Measurements from ENCODE around the gene ASH1L. TPM values are rescaled to one million over a fixed set of nuclear protein-coding genes. Genes with fewer than 3 reads are reported as not detected.
A peak's percentile ranks its signal among the peaks of the same experiment; 100 is the strongest.
"Not testable (repeated sequence)": the region's sequence is repeated elsewhere in the genome, so short reads cannot be mapped to it uniquely, and the experiment has no call there.

ASH1L gene, protein sequence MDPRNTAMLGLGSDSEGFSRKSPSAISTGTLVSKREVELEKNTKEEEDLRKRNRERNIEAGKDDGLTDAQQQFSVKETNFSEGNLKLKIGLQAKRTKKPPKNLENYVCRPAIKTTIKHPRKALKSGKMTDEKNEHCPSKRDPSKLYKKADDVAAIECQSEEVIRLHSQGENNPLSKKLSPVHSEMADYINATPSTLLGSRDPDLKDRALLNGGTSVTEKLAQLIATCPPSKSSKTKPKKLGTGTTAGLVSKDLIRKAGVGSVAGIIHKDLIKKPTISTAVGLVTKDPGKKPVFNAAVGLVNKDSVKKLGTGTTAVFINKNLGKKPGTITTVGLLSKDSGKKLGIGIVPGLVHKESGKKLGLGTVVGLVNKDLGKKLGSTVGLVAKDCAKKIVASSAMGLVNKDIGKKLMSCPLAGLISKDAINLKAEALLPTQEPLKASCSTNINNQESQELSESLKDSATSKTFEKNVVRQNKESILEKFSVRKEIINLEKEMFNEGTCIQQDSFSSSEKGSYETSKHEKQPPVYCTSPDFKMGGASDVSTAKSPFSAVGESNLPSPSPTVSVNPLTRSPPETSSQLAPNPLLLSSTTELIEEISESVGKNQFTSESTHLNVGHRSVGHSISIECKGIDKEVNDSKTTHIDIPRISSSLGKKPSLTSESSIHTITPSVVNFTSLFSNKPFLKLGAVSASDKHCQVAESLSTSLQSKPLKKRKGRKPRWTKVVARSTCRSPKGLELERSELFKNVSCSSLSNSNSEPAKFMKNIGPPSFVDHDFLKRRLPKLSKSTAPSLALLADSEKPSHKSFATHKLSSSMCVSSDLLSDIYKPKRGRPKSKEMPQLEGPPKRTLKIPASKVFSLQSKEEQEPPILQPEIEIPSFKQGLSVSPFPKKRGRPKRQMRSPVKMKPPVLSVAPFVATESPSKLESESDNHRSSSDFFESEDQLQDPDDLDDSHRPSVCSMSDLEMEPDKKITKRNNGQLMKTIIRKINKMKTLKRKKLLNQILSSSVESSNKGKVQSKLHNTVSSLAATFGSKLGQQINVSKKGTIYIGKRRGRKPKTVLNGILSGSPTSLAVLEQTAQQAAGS (N-terminal part only)
- polyA plus RNA-seq (2012; ENCODE audit: low read depth, missing spikeins), result 7.4 TPM

- DNase-seq (ENCODE audit: insufficient read length, low spot score), result peak; percentile 79
- TF ChIP-seq POLR2AphosphoS5 (IDR thresholded peaks at IDR 0.05; ENCODE audit: low read depth, low read length) (peak; percentile 98), TAF1 (IDR thresholded peaks at IDR 0.05; ENCODE audit: low read depth, low read length) (peak; percentile 97), POLR2A (IDR thresholded peaks at IDR 0.05; ENCODE audit: low read depth, low read length) (peak; percentile 98), PAX5 (IDR thresholded peaks at IDR 0.05; ENCODE audit: insufficient read depth, low read length, severe bottlenecking) (no peak), POU2F2 (IDR thresholded peaks at IDR 0.05; ENCODE audit: low read depth, low read length) (peak; percentile 96), SPI1 (IDR thresholded peaks at IDR 0.05; ENCODE audit: low read depth, low read length) (0 out of 2 replicates have a peak, but pooled peaks have one; percentile 13)
- peak; percentile 94 for FAIRE-seq
These were observed at the start of gene ASH1L for GRCh38 chr1:155562581-155563376. TSS of gene ASH1L (minus strand) at chr1:155562803. CDS start at chr1:155521519, 41,284 bp downstream.

- not testable (repeated sequence) for FAIRE-seq; DNase-seq (ENCODE audit: insufficient read length, low spot score)
These were observed 47.6 kb upstream of the ASH1L start for GRCh38 chr1:155610257-155610647.

GRCh38 chr1:155609515-155610256, 47.1 kb upstream of the ASH1L start, which contains the start of gene MSTO1:
TSS of gene MSTO1 (plus strand) at chr1:155610218. CDS start at chr1:155610249, 31 bp downstream.
- FAIRE-seq, result peak; percentile 99

DNA sequence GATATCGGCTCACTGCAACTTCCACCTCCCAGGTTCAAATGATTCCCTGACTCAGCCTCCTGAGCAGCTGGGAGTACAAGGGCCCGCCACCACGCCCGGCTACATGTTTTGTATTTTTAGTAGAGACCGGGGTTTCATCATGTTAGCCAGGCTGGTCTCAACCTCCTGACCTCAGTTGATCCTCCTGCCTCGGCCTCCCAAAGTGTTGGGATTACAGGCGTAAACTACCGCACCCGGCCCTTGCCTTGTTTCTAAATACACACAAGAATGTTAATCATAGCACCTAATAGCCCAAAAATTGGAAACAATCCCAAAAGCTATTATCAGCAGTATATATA, 46.3 kb upstream of the ASH1L start:
- FAIRE-seq (no peak), DNase-seq (ENCODE audit: insufficient read length, low spot score) (no peak)
- no peak for TF ChIP-seq PAX5 (IDR thresholded peaks at IDR 0.05; ENCODE audit: insufficient read depth, low read length, severe bottlenecking)
- no peak for TF ChIP-seq SPI1 (IDR thresholded peaks at IDR 0.05; ENCODE audit: low read depth, low read length)
- no peak for TF ChIP-seq POLR2AphosphoS5 (IDR thresholded peaks at IDR 0.05; ENCODE audit: low read depth, low read length)

More at GRCh38 chr1:155609515-155610256, 47.1 kb upstream of the ASH1L start, which contains the start of gene MSTO1:
- peak; percentile 45; the same call in 1 of the 2 replicates for TF ChIP-seq SPI1 (IDR thresholded peaks at IDR 0.05; ENCODE audit: low read depth, low read length)
- TF ChIP-seq PAX5 (IDR thresholded peaks at IDR 0.05; ENCODE audit: insufficient read depth, low read length, severe bottlenecking), result no peak
- no peak for TF ChIP-seq POU2F2 (IDR thresholded peaks at IDR 0.05; ENCODE audit: low read depth, low read length)
- peak; percentile 51; the same call in 1 of the 2 replicates for TF ChIP-seq POLR2AphosphoS5 (IDR thresholded peaks at IDR 0.05; ENCODE audit: low read depth, low read length)
- no peak for TF ChIP-seq TAF1 (IDR thresholded peaks at IDR 0.05; ENCODE audit: low read depth, low read length)
- TF ChIP-seq POLR2A (IDR thresholded peaks at IDR 0.05; ENCODE audit: low read depth, low read length), result peak; percentile 64
- DNase-seq (ENCODE audit: insufficient read length, low spot score), result peak; percentile 77

DNA sequence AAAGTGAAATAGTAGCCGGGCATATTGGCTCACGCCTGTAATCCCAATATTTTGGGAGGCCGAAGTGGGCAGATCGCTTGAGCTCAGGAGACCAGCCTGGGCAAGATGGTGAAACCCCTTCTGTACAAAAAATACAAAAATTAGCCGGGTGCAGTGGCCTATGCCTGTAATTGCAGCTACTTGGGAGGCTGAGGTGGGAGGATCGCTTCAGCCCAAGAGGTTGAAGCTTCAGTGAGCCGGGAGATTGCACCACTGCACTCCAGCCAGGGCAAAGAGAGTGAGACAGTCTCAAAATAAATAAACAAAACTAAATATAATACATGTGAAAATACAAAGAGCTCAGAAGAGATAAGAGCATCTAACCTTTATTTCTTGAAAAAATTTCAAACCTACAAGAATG, 45.1 kb upstream of the ASH1L start:
- DNase-seq (ENCODE audit: insufficient read length, low spot score), result no peak
- no peak for TF ChIP-seq POU2F2 (IDR thresholded peaks at IDR 0.05; ENCODE audit: low read depth, low read length)
- TF ChIP-seq TAF1 (IDR thresholded peaks at IDR 0.05; ENCODE audit: low read depth, low read length), result no peak
- no peak for TF ChIP-seq PAX5 (IDR thresholded peaks at IDR 0.05; ENCODE audit: insufficient read depth, low read length, severe bottlenecking)
- TF ChIP-seq POLR2A (IDR thresholded peaks at IDR 0.05; ENCODE audit: low read depth, low read length), result no peak
- TF ChIP-seq SPI1 (IDR thresholded peaks at IDR 0.05; ENCODE audit: low read depth, low read length), result no peak
- TF ChIP-seq POLR2AphosphoS5 (IDR thresholded peaks at IDR 0.05; ENCODE audit: low read depth, low read length), result no peak
- no peak for FAIRE-seq

DNA sequence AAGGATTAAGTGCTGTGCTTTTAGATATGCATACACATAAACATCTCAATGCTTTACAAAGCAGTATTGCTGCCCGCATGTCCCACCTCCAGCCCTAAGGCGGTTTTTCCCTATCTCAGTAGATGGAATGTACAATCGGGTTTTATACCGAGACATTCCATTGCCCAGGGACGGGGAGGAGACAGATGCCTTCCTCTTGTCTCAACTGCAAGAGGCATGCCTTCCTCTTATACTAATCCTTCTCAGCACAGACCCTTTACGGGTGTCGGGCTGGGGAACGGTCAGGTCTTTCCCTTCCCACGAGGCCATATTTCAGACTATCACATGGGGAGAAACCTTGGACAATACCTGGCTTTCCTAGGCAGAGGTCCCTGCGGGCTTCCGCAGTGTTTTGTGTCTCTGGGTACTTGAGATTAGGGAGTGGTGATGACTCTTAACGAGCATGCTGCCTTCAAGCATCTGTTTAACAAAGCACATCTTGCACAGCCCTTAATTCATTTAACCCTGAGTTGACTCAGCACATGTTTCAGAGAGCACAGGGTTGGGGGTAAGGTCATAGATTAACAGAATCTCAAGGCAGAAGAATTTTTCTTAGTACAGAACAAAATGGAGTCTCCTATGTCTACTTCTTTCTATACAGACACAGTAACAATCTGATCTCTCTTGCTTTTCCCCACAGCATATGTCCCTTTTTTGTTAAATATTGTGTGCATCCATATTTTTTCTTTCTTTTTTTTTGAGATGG, 37.4 kb upstream of the ASH1L start:
- DNase-seq (ENCODE audit: insufficient read length, low spot score); FAIRE-seq: not testable (repeated sequence)

DNA sequence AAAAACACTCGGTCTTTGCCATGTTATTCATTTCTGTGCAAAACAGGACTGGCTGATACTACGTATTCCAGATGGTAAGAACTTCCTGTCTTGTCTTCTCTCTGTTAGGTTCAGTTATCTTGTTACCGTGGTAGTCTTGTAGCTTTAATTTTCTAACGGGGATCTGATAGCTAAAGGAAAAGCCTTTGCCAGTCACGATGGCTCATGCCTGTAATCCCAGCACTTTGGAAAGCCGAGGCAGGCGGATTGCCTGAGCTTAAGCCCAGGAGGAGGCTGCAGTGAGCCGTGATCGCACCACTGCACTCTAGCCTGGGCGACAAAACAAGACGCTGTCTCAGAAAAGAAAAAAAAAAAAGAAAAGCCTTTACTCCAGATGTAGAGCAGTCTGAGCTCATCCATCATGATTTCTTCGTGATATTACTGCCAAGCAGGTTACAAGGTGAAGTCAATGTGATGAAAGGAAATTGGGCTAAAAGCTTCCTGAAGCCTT, 36.3 kb upstream of the ASH1L start:
- FAIRE-seq (no peak), DNase-seq (ENCODE audit: insufficient read length, low spot score) (no peak)
- TF ChIP-seq POLR2A (IDR thresholded peaks at IDR 0.05; ENCODE audit: low read depth, low read length) (no peak), POU2F2 (IDR thresholded peaks at IDR 0.05; ENCODE audit: low read depth, low read length) (no peak), SPI1 (IDR thresholded peaks at IDR 0.05; ENCODE audit: low read depth, low read length) (no peak), TAF1 (IDR thresholded peaks at IDR 0.05; ENCODE audit: low read depth, low read length) (no peak), PAX5 (IDR thresholded peaks at IDR 0.05; ENCODE audit: insufficient read depth, low read length, severe bottlenecking) (no peak), POLR2AphosphoS5 (IDR thresholded peaks at IDR 0.05; ENCODE audit: low read depth, low read length) (no peak)

DNA sequence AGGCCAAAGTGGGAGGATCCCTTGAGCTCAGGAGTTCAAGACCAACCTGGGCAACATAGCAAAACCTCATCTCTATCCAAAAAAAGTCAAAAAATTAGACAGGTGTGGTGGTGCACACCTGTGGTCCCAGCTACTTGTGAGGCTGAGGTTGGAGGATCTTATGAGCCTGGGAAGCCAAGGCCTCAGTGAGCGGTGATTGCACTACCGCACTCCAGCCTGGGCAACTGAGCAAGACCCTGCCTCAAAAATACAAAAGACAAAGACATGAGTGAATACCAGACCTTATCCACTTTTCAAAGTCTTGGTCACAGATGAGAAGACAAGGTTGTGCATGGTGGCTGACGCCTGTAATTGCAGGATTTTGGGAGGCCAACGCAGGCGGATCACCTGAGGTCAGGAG, 34.3 kb upstream of the ASH1L start:
- TF ChIP-seq POLR2AphosphoS5 (IDR thresholded peaks at IDR 0.05; ENCODE audit: low read depth, low read length) (no peak), SPI1 (IDR thresholded peaks at IDR 0.05; ENCODE audit: low read depth, low read length) (no peak), PAX5 (IDR thresholded peaks at IDR 0.05; ENCODE audit: insufficient read depth, low read length, severe bottlenecking) (no peak)
- FAIRE-seq, result no peak
- no peak for DNase-seq (ENCODE audit: insufficient read length, low spot score)

DNA sequence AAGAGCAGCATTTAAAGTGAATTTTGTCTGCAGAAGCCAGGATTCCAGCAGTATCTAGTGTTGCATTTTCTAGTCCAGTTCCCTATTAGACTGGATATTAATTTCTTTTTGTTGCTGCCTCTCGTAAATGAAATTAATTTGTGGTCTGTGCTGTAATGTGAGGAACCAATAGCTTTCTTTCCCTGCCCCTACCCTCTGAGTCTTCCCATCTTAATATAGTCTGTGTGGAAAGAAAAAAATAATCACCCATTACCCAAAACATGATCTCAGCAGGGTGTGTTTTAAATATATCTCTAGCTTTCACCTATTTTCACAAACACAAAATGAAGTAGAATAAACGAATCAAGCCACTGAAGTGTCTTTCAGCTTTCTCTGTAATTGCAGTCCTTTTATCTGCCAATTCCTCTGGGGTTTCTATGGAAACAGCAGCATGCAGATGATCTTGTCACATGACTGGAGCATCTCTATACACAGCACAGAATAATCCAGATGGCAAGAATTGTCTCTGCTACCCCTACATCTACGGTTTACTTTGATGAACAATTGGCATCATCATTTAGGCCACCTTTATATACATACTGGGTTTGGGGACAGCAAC, 33.4 kb upstream of the ASH1L start:
- FAIRE-seq; DNase-seq (ENCODE audit: insufficient read length, low spot score): not testable (repeated sequence)

Measured in GM12891 (cell line).